ENCODE results near the gene IL1A.

DNA sequence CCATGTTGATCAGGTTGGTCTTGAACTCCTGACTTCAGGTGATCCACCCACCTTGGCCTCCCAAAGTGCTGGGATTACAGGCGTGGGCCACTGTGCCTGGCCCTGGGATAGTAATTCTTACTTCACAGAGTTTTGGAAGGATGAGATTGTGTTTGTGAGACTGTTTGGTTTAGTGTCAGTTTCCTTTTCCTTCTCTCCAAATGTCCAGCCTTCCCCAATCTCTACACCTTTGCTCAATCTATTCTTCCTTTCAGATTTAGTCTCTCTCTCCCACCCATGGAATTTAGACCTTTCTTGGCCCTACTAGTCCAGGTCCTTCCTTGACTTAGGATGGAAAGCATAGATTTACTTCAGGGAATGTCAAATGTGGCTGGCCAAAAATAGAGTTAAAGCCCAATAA lies 12.2 kb upstream of the IL1A start:
- no peak for TF ChIP-seq ZFP30 (CRISPR knock-in tag; IDR thresholded peaks at IDR 0.05)
- TF ChIP-seq, protein P1, sequence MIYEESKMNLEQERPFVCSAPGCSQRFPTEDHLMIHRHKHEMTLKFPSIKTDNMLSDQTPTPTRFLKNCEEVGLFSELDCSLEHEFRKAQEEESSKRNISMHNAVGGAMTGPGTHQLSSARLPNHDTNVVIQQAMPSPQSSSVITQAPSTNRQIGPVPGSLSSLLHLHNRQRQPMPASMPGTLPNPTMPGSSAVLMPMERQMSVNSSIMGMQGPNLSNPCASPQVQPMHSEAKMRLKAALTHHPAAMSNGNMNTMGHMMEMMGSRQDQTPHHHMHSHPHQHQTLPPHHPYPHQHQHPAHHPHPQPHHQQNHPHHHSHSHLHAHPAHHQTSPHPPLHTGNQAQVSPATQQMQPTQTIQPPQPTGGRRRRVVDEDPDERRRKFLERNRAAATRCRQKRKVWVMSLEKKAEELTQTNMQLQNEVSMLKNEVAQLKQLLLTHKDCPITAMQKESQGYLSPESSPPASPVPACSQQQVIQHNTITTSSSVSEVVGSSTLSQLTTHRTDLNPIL (CRISPR knock-in tag; IDR thresholded peaks at IDR 0.05; ENCODE audit: low read depth) = no peak
- TF ChIP-seq, protein P2, sequence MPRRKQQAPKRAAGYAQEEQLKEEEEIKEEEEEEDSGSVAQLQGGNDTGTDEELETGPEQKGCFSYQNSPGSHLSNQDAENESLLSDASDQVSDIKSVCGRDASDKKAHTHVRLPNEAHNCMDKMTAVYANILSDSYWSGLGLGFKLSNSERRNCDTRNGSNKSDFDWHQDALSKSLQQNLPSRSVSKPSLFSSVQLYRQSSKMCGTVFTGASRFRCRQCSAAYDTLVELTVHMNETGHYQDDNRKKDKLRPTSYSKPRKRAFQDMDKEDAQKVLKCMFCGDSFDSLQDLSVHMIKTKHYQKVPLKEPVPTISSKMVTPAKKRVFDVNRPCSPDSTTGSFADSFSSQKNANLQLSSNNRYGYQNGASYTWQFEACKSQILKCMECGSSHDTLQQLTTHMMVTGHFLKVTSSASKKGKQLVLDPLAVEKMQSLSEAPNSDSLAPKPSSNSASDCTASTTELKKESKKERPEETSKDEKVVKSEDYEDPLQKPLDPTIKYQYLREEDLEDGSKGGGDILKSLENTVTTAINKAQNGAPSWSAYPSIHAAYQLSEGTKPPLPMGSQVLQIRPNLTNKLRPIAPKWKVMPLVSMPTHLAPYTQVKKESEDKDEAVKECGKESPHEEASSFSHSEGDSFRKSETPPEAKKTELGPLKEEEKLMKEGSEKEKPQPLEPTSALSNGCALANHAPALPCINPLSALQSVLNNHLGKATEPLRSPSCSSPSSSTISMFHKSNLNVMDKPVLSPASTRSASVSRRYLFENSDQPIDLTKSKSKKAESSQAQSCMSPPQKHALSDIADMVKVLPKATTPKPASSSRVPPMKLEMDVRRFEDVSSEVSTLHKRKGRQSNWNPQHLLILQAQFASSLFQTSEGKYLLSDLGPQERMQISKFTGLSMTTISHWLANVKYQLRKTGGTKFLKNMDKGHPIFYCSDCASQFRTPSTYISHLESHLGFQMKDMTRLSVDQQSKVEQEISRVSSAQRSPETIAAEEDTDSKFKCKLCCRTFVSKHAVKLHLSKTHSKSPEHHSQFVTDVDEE (CRISPR knock-in tag; IDR thresholded peaks at IDR 0.05) = no peak
- TF ChIP-seq ZNF565 (CRISPR knock-in tag; conservative IDR thresholded peaks at IDR 0.05; ENCODE audit: low read depth) = no peak
- TF ChIP-seq SNAI2 (CRISPR knock-in tag; IDR thresholded peaks at IDR 0.05) = no peak
- TF ChIP-seq BACH2 (CRISPR knock-in tag; IDR thresholded peaks at IDR 0.05; ENCODE audit: borderline replicate concordance) = no peak
- TF ChIP-seq, protein P3, sequence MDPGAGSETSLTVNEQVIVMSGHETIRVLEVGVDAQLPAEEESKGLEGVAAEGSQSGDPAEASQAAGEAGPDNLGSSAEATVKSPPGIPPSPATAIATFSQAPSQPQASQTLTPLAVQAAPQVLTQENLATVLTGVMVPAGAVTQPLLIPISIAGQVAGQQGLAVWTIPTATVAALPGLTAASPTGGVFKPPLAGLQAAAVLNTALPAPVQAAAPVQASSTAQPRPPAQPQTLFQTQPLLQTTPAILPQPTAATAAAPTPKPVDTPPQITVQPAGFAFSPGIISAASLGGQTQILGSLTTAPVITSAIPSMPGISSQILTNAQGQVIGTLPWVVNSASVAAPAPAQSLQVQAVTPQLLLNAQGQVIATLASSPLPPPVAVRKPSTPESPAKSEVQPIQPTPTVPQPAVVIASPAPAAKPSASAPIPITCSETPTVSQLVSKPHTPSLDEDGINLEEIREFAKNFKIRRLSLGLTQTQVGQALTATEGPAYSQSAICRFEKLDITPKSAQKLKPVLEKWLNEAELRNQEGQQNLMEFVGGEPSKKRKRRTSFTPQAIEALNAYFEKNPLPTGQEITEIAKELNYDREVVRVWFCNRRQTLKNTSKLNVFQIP (CRISPR knock-in tag; IDR thresholded peaks at IDR 0.05; ENCODE audit: borderline replicate concordance, low read depth) = no peak
- TF ChIP-seq, protein P4, sequence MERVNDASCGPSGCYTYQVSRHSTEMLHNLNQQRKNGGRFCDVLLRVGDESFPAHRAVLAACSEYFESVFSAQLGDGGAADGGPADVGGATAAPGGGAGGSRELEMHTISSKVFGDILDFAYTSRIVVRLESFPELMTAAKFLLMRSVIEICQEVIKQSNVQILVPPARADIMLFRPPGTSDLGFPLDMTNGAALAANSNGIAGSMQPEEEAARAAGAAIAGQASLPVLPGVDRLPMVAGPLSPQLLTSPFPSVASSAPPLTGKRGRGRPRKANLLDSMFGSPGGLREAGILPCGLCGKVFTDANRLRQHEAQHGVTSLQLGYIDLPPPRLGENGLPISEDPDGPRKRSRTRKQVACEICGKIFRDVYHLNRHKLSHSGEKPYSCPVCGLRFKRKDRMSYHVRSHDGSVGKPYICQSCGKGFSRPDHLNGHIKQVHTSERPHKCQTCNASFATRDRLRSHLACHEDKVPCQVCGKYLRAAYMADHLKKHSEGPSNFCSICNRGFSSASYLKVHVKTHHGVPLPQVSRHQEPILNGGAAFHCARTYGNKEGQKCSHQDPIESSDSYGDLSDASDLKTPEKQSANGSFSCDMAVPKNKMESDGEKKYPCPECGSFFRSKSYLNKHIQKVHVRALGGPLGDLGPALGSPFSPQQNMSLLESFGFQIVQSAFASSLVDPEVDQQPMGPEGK (CRISPR knock-in tag; IDR thresholded peaks at IDR 0.05; ENCODE audit: borderline replicate concordance) = no peak
